ENCODE results near the gene DYNLL2.
"Not testable (repeated sequence)": the region's sequence is repeated elsewhere in the genome, so short reads cannot be mapped to it uniquely, and the experiment has no call there.

Gene DYNLL2

DNA sequence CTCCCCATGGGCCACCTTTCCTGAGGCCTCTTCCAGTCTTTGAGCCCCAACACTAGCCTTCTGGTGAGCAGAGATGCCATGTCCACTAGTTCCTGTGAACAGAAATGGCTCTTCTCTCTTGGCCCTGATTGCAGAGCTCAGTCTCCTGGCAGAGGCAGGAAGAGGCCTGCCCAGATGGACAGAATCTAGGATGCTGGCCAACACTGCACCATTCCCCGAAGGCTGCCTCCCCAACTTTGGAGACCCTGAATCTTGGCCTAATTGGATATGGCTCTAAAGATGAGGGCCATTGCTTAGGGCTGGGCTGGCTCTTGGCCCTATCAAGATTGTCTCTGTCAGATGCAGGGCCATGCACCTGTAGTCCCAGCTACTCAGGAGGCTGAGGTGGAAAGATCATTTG, 18.0 kb upstream of the DYNLL2 start:
- TF ChIP-seq, protein P1, sequence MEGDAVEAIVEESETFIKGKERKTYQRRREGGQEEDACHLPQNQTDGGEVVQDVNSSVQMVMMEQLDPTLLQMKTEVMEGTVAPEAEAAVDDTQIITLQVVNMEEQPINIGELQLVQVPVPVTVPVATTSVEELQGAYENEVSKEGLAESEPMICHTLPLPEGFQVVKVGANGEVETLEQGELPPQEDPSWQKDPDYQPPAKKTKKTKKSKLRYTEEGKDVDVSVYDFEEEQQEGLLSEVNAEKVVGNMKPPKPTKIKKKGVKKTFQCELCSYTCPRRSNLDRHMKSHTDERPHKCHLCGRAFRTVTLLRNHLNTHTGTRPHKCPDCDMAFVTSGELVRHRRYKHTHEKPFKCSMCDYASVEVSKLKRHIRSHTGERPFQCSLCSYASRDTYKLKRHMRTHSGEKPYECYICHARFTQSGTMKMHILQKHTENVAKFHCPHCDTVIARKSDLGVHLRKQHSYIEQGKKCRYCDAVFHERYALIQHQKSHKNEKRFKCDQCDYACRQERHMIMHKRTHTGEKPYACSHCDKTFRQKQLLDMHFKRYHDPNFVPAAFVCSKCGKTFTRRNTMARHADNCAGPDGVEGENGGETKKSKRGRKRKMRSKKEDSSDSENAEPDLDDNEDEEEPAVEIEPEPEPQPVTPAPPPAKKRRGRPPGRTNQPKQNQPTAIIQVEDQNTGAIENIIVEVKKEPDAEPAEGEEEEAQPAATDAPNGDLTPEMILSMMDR (IDR thresholded peaks at IDR 0.05; ENCODE audit: low read depth, low read length) = no peak
- H3K4me3 ChIP-seq (ENCODE audit: low read depth, low read length) = no peak overlapping the region
- in situ Hi-C loops (cut with HindIII; ENCODE audit: low sequenced_read_pairs) = no loop called here
- DNase-seq (ENCODE audit: low read depth, low spot score) = no peak

DNA sequence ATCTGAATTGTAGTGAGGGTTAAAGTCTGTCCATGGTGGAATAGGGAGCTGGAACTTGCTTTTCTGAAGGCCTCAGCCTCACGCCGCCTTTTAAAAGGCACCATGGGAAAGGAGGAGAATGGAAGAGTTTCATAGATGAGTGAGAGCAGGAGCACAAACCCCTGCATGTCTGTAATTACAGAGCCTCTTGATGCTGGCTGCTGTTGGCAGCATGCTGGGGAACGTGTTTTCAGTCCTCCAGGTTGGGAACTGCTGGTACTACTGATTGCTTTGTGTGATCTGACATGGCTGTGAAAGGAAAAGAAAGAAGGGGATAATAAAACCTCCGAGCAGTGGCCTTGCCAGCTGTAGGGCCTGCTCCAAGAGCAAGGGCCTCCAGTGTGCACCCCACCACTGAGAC, 16.8 kb upstream of the DYNLL2 start:
- H3K4me3 ChIP-seq (ENCODE audit: low read depth, low read length) = no peak overlapping the region
- DNase-seq (ENCODE audit: low read depth, low spot score) = no peak
- in situ Hi-C loops (cut with HindIII; ENCODE audit: low sequenced_read_pairs) = no loop called here
- TF ChIP-seq, protein P1 (IDR thresholded peaks at IDR 0.05; ENCODE audit: low read depth, low read length) = no peak

DNA sequence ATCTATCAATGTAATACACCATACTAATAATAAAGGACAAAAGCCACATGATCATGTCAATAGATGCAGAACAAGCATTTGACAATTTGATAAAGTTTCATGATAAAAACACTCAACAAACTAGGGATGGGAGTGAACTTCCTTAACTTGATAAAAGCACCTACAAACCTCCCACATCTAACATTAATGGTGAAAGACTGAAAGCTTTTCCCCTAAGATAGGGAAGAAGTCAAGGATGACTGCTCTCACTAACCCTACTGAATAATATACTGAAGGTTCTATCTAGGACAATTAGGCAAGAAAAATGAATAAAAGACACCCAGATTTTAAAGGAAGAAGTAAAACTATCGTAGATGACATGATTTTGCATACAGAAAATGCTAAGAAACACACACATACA, 10.4 kb upstream of the DYNLL2 start:
- in situ Hi-C loops (cut with HindIII; ENCODE audit: low sequenced_read_pairs) = no loop called here
- TF ChIP-seq, protein P1 (IDR thresholded peaks at IDR 0.05; ENCODE audit: low read depth, low read length) = no peak
- no peak for DNase-seq (ENCODE audit: low read depth, low spot score)
- H3K4me3 ChIP-seq (ENCODE audit: low read depth, low read length) = no peak overlapping the region

DNA sequence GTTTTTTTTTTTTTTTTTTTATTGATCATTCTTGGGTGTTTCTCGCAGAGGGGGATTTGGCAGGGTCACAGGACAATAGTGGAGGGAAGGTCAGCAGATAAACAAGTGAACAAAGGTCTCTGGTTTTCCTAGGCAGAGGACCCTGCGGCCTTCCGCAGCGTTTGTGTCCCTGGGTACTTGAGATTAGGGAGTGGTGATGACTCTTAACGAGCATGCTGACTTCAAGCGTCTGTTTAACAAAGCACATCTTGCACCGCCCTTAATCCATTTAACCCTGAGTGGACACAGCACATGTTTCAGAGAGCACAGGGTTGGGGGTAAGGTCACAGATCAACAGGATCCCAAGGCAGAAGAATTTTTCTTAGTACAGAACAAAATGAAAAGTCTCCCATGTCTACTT, 10.0 kb upstream of the DYNLL2 start:
- DNase-seq (ENCODE audit: low read depth, low spot score); H3K4me3 ChIP-seq (ENCODE audit: low read depth, low read length); in situ Hi-C loops (cut with HindIII; ENCODE audit: low sequenced_read_pairs): not testable (repeated sequence)

DNA sequence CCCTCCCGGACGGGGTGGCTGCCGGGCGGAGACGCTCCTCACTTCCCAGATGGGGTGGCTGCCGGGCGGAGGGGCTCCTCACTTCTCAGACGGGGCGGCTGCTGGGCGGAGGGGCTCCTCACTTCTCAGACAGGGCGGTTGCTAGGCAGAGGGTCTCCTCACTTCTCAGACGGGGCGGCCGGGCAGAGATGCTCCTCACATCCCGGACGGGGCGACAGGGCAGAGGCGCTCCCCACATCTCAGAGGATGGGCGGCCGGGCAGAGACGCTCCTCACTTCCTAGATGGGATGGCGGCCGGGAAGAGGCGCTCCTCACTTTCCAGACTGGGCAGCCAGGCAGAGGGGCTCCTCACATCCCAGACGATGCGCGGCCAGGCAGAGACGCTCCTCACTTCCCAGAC, 8.8 kb upstream of the DYNLL2 start:
- in situ Hi-C loops (cut with HindIII; ENCODE audit: low sequenced_read_pairs) = not testable (repeated sequence)

DNA sequence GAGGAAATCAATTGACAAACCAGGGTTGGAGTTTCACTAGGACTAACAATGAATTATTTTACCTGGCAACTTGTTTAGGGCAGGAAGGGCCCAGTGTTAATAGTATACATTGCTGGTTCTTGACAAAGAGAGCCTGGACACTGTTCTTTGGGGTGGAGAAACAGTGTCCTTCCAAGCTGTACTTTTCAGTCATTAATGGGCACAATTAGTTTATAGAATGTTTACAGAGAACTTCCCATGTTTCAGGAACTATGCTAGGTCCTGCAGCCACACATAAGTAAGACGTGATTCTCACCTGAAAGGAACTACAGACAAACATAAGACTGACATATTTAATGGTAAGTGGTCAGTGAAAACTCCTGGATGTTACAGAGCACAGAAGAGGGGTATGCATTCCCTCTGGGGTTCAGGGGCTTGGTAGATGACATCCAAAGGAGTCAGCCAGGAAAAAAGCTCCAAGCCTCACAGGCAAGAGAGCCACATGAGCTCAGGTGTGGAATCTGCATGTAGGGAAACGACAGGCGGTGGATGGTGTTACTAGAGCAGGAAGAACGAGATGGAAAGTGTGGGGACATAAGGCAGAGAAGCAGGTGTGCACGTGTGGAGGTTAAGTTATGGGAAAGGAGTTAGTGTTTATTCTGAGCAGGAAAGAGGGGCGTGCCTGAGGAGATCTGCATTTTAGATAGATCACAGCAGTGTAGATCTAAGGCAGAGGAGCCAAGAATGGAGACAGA, 3.8 kb upstream of the DYNLL2 start:
- H3K4me3 ChIP-seq (ENCODE audit: low read depth, low read length) = no peak overlapping the region
- DNase-seq (ENCODE audit: low read depth, low spot score) = no peak
- in situ Hi-C loops (cut with HindIII; ENCODE audit: low sequenced_read_pairs) = no loop called here
- TF ChIP-seq, protein P1 (IDR thresholded peaks at IDR 0.05; ENCODE audit: low read depth, low read length) = no peak

More for the DNA sequence above, 8.8 kb upstream of the DYNLL2 start:
- DNase-seq (ENCODE audit: low read depth, low spot score); H3K4me3 ChIP-seq (ENCODE audit: low read depth, low read length): not testable (repeated sequence)

DNA sequence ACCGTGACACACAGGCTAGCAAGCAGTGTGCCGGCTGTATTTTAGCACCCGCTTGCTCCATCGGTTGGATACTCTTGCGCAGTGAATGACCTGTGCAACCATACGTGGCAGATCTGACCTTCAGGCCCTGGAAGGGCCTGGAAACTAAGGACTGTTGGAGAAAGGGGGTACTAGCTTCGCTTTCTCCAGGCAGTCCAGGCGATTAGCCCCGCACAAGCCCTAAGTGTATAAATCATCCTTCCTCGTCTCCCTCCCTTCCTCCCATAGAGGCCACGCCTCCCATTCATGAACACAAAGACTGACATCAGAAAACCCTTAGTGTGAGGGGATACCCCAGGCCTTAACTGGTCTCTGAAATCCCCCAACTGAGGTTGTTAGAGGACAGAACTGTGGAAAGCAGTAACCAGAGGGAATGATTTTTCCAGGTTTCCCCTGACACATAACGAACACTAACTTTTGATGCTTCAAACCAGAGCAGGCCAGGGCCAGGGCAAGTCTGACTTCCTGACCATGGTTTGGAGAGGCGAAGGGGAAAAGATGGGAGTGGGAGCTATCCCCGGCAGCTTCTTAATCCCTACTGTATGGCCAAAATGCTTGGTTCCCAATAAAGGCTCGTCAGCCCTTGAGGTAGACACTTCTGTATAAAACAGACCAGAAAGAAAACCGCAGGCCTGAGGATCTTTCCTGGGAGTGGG, 1.4 kb upstream of the DYNLL2 start:
- H3K4me3 ChIP-seq (ENCODE audit: low read depth, low read length) = no peak overlapping the region
- DNase-seq (ENCODE audit: low read depth, low spot score) = no peak
- TF ChIP-seq, protein P1 (IDR thresholded peaks at IDR 0.05; ENCODE audit: low read depth, low read length) = no peak
- in situ Hi-C loops (cut with HindIII; ENCODE audit: low sequenced_read_pairs) = no loop called here
